Mesenchymal stem cell (in vitro differentiated cells and primary cell): ENCODE results near the gene KLHL3.

Experiments used
- DNase-seq: peaks from one replicate; pipeline ENCODE4 v3.0.0-alpha.2; 2013
- H2AFZ ChIP-seq: one replicate; pipeline ENCODE4 v1.6.1; 2013; ENCODE audit warnings: low read depth, mild to moderate bottlenecking, control low read depth, inconsistent platforms, low read length, moderate library complexity
- H2AK5ac ChIP-seq: 2 replicates; pipeline ENCODE4 v1.6.1; 2013; ENCODE audit warnings: low read length, moderate library complexity, mild to moderate bottlenecking, inconsistent platforms; ENCODE audit not compliant: severe bottlenecking
- H2BK120ac ChIP-seq: one replicate; pipeline ENCODE4 v1.6.1; 2013; ENCODE audit warnings: low read depth, mild to moderate bottlenecking, inconsistent platforms, low read length, moderate library complexity
- H2BK12ac ChIP-seq, 2 experiments: one replicate each; pipeline ENCODE4 v1.6.1; 2013; ENCODE audit warnings: inconsistent platforms in 2 of 2, low read length in 2 of 2, mild to moderate bottlenecking in 2 of 2, moderate library complexity in 2 of 2, control low read depth in 1 of 2
- H2BK15ac ChIP-seq: one replicate; pipeline ENCODE4 v1.6.1; 2013; ENCODE audit warnings: mild to moderate bottlenecking, low read depth, inconsistent platforms; ENCODE audit not compliant: poor library complexity, severe bottlenecking
- H2BK5ac ChIP-seq: 2 replicates; pipeline ENCODE4 v1.6.1; 2013; ENCODE audit warnings: low read depth, mild to moderate bottlenecking, low read length, control low read depth, inconsistent platforms; ENCODE audit not compliant: poor library complexity, severe bottlenecking
- H3K14ac ChIP-seq, 2 experiments: one replicate each; pipeline ENCODE4 v1.6.1; 2013; ENCODE audit warnings: inconsistent platforms in 2 of 2, low read length in 2 of 2, control low read depth in 1 of 2, mild to moderate bottlenecking in 1 of 2, moderate library complexity in 1 of 2
- H3K18ac ChIP-seq, 2 experiments: one replicate each; pipeline ENCODE4 v1.6.1; 2013; ENCODE audit warnings: inconsistent platforms in 2 of 2, low read length in 2 of 2, control low read depth in 1 of 2, low read depth in 1 of 2, mild to moderate bottlenecking in 1 of 2
- H3K23ac ChIP-seq, 2 experiments: one replicate each; pipeline ENCODE4 v1.6.1; 2013; ENCODE audit warnings: inconsistent platforms in 2 of 2, low read length in 2 of 2, mild to moderate bottlenecking in 2 of 2, moderate library complexity in 2 of 2, control low read depth in 1 of 2
- H3K27ac ChIP-seq: 2 replicates; pipeline ENCODE4 v1.5.1; 2013; ENCODE audit warnings: mild to moderate bottlenecking, moderate library complexity, low read length, control low read depth, inconsistent platforms; ENCODE audit not compliant: poor library complexity, severe bottlenecking
- H3K27me3 ChIP-seq, 2 experiments: 2 replicates each; pipeline versions ENCODE4 v1.6.1 to v1.7.0; 2013; ENCODE audit warnings: low read length in 2 of 2, mild to moderate bottlenecking in 2 of 2, moderate library complexity in 2 of 2, control low read depth in 1 of 2, inconsistent platforms in 1 of 2; ENCODE audit not compliant: control insufficient read depth in 1 of 2, insufficient read depth in 1 of 2
- H3K36me3 ChIP-seq, 2 experiments: 2 replicates each; pipeline versions ENCODE4 v1.6.1 to v1.7.0; 2013; ENCODE audit warnings: low read length in 2 of 2, control low read depth in 1 of 2, inconsistent platforms in 1 of 2, low read depth in 1 of 2, mild to moderate bottlenecking in 1 of 2; ENCODE audit not compliant: insufficient read depth in 2 of 2, control insufficient read depth in 1 of 2
- H3K4ac ChIP-seq, 2 experiments: one replicate each; pipeline ENCODE4 v1.6.1; 2013; ENCODE audit warnings: inconsistent platforms in 2 of 2, low read length in 2 of 2, mild to moderate bottlenecking in 2 of 2, moderate library complexity in 2 of 2, control low read depth in 1 of 2, low read depth in 1 of 2
- H3K4me1 ChIP-seq: 2 replicates; pipeline ENCODE4 v1.6.1; 2013; ENCODE audit warnings: low read depth, low read length, control low read depth; ENCODE audit not compliant: control insufficient read depth, insufficient read depth
- H3K4me2 ChIP-seq: 2 replicates; pipeline ENCODE4 v1.6.1; 2013; ENCODE audit warnings: low read length, mild to moderate bottlenecking, inconsistent platforms; ENCODE audit not compliant: poor library complexity, severe bottlenecking
- H3K4me3 ChIP-seq, 2 experiments: 2 replicates each; pipeline versions ENCODE4 v1.5.1 to v1.7.0; 2013; ENCODE audit warnings: low read length in 2 of 2, mild to moderate bottlenecking in 2 of 2, control low read depth in 1 of 2, low read depth in 1 of 2; ENCODE audit not compliant: insufficient read depth in 1 of 2
- H3K79me1 ChIP-seq: replicated peaks from 2 replicates; pipeline ENCODE4 v1.6.1; 2013; ENCODE audit warnings: mild to moderate bottlenecking, control low read depth, low read length, inconsistent platforms; ENCODE audit not compliant: poor library complexity, severe bottlenecking
- H3K9ac ChIP-seq: 2 replicates; pipeline ENCODE4 v1.7.0; 2013; ENCODE audit warnings: mild to moderate bottlenecking, low read length, moderate library complexity
- H3K9me3 ChIP-seq: 2 replicates; pipeline ENCODE4 v1.7.0; 2013; ENCODE audit warnings: mild to moderate bottlenecking, low read length; ENCODE audit not compliant: control insufficient read depth
- H4K8ac ChIP-seq: one replicate; pipeline ENCODE4 v1.6.1; 2013; ENCODE audit warnings: inconsistent platforms, mild to moderate bottlenecking, low read length, moderate library complexity
- H4K91ac ChIP-seq: one replicate; pipeline ENCODE4 v1.6.1; 2013; ENCODE audit warnings: mild to moderate bottlenecking, low read length, inconsistent platforms
- WGBS: methylation state at CpG from one replicate; pipeline ENCODE4 v1.1.7; 2013; ENCODE audit warnings: mixed read lengths; 5-methylcytosine and 5-hydroxymethylcytosine counted together

KLHL3 gene

GRCh38 chr5:137600721-137601360 is 135.0 kb downstream of the KLHL3 start:
- WGBS: 94% methylated on average over 4 of the region's 6 CpGs

GRCh38 chr5:137599457-137599856 is 136.4 kb downstream of the KLHL3 start:
- no peak overlapping the region for H2BK5ac ChIP-seq
- no peak overlapping the region for H4K91ac ChIP-seq
- no peak for DNase-seq
- H2BK120ac ChIP-seq: no peak overlapping the region
- no peaks in the 10 kb centered on the region for H3K4me1 ChIP-seq
- no peak overlapping the region for H2BK15ac ChIP-seq
- H3K18ac ChIP-seq: no peak overlapping the region
- H3K23ac ChIP-seq: no peak overlapping the region
- peaks cover 37 to 50% of the 10 kb centered on the region in 2 experiments for H3K27me3 ChIP-seq
- H3K9me3 ChIP-seq: no peaks in the 10 kb centered on the region
- no peak overlapping the region for H4K8ac ChIP-seq
- H3K36me3 ChIP-seq: no peaks in the 10 kb centered on the region
- H3K4me3 ChIP-seq: no peak overlapping the region
- H3K4ac ChIP-seq: no peak overlapping the region
- 86% methylated on average over 6 of the region's 6 CpGs for WGBS
- H2AK5ac ChIP-seq: no peak overlapping the region
- no peak overlapping the region for H3K14ac ChIP-seq
- no peak overlapping the region for H3K27ac ChIP-seq
- no peak overlapping the region for H2AFZ ChIP-seq
- H3K4me2 ChIP-seq: no peak overlapping the region
- no peaks in the 10 kb centered on the region for H3K79me1 ChIP-seq
- no peak overlapping the region for H2BK12ac ChIP-seq
- no peak overlapping the region for H3K9ac ChIP-seq

More at GRCh38 chr5:137600721-137601360, 135.0 kb downstream of the KLHL3 start:
- no peak overlapping the region for H2BK5ac ChIP-seq
- peaks cover 32 to 52% of the 10 kb centered on the region in 2 experiments for H3K27me3 ChIP-seq
- no peaks in the 10 kb centered on the region for H3K9me3 ChIP-seq
- no peak overlapping the region for H3K14ac ChIP-seq
- H3K23ac ChIP-seq: no peak overlapping the region
- no peak overlapping the region for H3K9ac ChIP-seq
- no peak overlapping the region for H2BK15ac ChIP-seq
- H2AK5ac ChIP-seq: no peak overlapping the region
- no peak overlapping the region for H4K91ac ChIP-seq
- H2AFZ ChIP-seq: no peak overlapping the region
- H3K36me3 ChIP-seq: no peaks in the 10 kb centered on the region
- H3K4me3 ChIP-seq: no peak overlapping the region
- H3K4me2 ChIP-seq: no peak overlapping the region
- no peak overlapping the region for H4K8ac ChIP-seq
- H3K4ac ChIP-seq: no peak overlapping the region
- no peak overlapping the region for H2BK12ac ChIP-seq
- H3K18ac ChIP-seq: no peak overlapping the region
- H3K27ac ChIP-seq: no peak overlapping the region
- H2BK120ac ChIP-seq: no peak overlapping the region
- H3K79me1 ChIP-seq: no peaks in the 10 kb centered on the region
- DNase-seq: no peak
- no peaks in the 10 kb centered on the region for H3K4me1 ChIP-seq

- WGBS: 55% methylated on average over 5 of the region's 6 CpGs
- H4K8ac ChIP-seq: no peak overlapping the region
- no peak overlapping the region for H2BK5ac ChIP-seq
- H3K4me3 ChIP-seq: no peak overlapping the region
- no peak overlapping the region for H3K23ac ChIP-seq
- no peak overlapping the region for H2AK5ac ChIP-seq
- H3K27ac ChIP-seq: no peak overlapping the region
- H2BK12ac ChIP-seq: no peak overlapping the region
- H3K4me2 ChIP-seq: no peak overlapping the region
- no peaks in the 10 kb centered on the region for H3K9me3 ChIP-seq
- H3K18ac ChIP-seq: no peak overlapping the region
- no peaks in the 10 kb centered on the region for H3K4me1 ChIP-seq
- H3K14ac ChIP-seq: no peak overlapping the region
- H3K27me3 ChIP-seq: peaks cover 37 to 47% of the 10 kb centered on the region in 2 experiments
- no peak overlapping the region for H3K9ac ChIP-seq
- no peak overlapping the region for H2BK15ac ChIP-seq
- no peak overlapping the region for H4K91ac ChIP-seq
- no peaks in the 10 kb centered on the region for H3K36me3 ChIP-seq
- H2BK120ac ChIP-seq: no peak overlapping the region
- H3K4ac ChIP-seq: no peak overlapping the region
- H3K79me1 ChIP-seq: no peaks in the 10 kb centered on the region
- H2AFZ ChIP-seq: no peak overlapping the region
- DNase-seq: no peak
Measured at GRCh38 chr5:137598399-137598798, 137.5 kb downstream of the KLHL3 start.

GRCh38 chr5:137596941-137597340 is 138.9 kb downstream of the KLHL3 start:
- no peak overlapping the region for H3K14ac ChIP-seq
- no peak overlapping the region for H3K4me2 ChIP-seq
- H3K4me1 ChIP-seq: no peaks in the 10 kb centered on the region
- no peaks in the 10 kb centered on the region for H3K79me1 ChIP-seq
- no peak overlapping the region for H2BK15ac ChIP-seq
- H3K36me3 ChIP-seq: no peaks in the 10 kb centered on the region
- H3K27me3 ChIP-seq: peaks cover 29 to 37% of the 10 kb centered on the region in 2 experiments
- H2AK5ac ChIP-seq: no peak overlapping the region
- H2BK12ac ChIP-seq: no peak overlapping the region
- no peak overlapping the region for H3K4ac ChIP-seq
- H2BK5ac ChIP-seq: no peak overlapping the region
- no peak overlapping the region for H3K27ac ChIP-seq
- no peak overlapping the region for H4K91ac ChIP-seq
- H3K23ac ChIP-seq: no peak overlapping the region
- H3K18ac ChIP-seq: no peak overlapping the region
- no peak overlapping the region for H3K4me3 ChIP-seq
- no peak overlapping the region for H2BK120ac ChIP-seq
- H2AFZ ChIP-seq: no peak overlapping the region
- DNase-seq: no peak
- no peak overlapping the region for H3K9ac ChIP-seq
- no peak overlapping the region for H4K8ac ChIP-seq
- no peaks in the 10 kb centered on the region for H3K9me3 ChIP-seq
- 100% methylated on average over 2 of the region's 3 CpGs for WGBS
